Mesenchymal stem cell (in vitro differentiated cells and primary cell): Measurements from ENCODE around the gene UBAC2.

Experiments
- DNase-seq: peaks from one replicate; pipeline ENCODE4 v3.0.0-alpha.2; 2013
- H2AFZ ChIP-seq: one replicate; pipeline ENCODE4 v1.6.1; 2013; ENCODE audit warnings: low read depth, mild to moderate bottlenecking, control low read depth, inconsistent platforms, low read length, moderate library complexity
- H2AK5ac ChIP-seq: 2 replicates; pipeline ENCODE4 v1.6.1; 2013; ENCODE audit warnings: low read length, moderate library complexity, mild to moderate bottlenecking, inconsistent platforms; ENCODE audit not compliant: severe bottlenecking
- H2BK120ac ChIP-seq: one replicate; pipeline ENCODE4 v1.6.1; 2013; ENCODE audit warnings: low read depth, mild to moderate bottlenecking, inconsistent platforms, low read length, moderate library complexity
- H2BK12ac ChIP-seq, 2 experiments: one replicate each; pipeline ENCODE4 v1.6.1; 2013; ENCODE audit warnings: inconsistent platforms in 2 of 2, low read length in 2 of 2, mild to moderate bottlenecking in 2 of 2, moderate library complexity in 2 of 2, control low read depth in 1 of 2
- H2BK15ac ChIP-seq: one replicate; pipeline ENCODE4 v1.6.1; 2013; ENCODE audit warnings: mild to moderate bottlenecking, low read depth, inconsistent platforms; ENCODE audit not compliant: poor library complexity, severe bottlenecking
- H2BK5ac ChIP-seq: 2 replicates; pipeline ENCODE4 v1.6.1; 2013; ENCODE audit warnings: low read depth, mild to moderate bottlenecking, low read length, control low read depth, inconsistent platforms; ENCODE audit not compliant: poor library complexity, severe bottlenecking
- H3K14ac ChIP-seq, 2 experiments: one replicate each; pipeline ENCODE4 v1.6.1; 2013; ENCODE audit warnings: inconsistent platforms in 2 of 2, low read length in 2 of 2, control low read depth in 1 of 2, mild to moderate bottlenecking in 1 of 2, moderate library complexity in 1 of 2
- H3K18ac ChIP-seq, 2 experiments: one replicate each; pipeline ENCODE4 v1.6.1; 2013; ENCODE audit warnings: inconsistent platforms in 2 of 2, low read length in 2 of 2, control low read depth in 1 of 2, low read depth in 1 of 2, mild to moderate bottlenecking in 1 of 2
- H3K23ac ChIP-seq, 2 experiments: one replicate each; pipeline ENCODE4 v1.6.1; 2013; ENCODE audit warnings: inconsistent platforms in 2 of 2, low read length in 2 of 2, mild to moderate bottlenecking in 2 of 2, moderate library complexity in 2 of 2, control low read depth in 1 of 2
- H3K27ac ChIP-seq: 2 replicates; pipeline ENCODE4 v1.5.1; 2013; ENCODE audit warnings: mild to moderate bottlenecking, moderate library complexity, low read length, control low read depth, inconsistent platforms; ENCODE audit not compliant: poor library complexity, severe bottlenecking
- H3K27me3 ChIP-seq, 2 experiments: 2 replicates each; pipeline versions ENCODE4 v1.6.1 to v1.7.0; 2013; ENCODE audit warnings: low read length in 2 of 2, mild to moderate bottlenecking in 2 of 2, moderate library complexity in 2 of 2, control low read depth in 1 of 2, inconsistent platforms in 1 of 2; ENCODE audit not compliant: control insufficient read depth in 1 of 2, insufficient read depth in 1 of 2
- H3K36me3 ChIP-seq, 2 experiments: 2 replicates each; pipeline versions ENCODE4 v1.6.1 to v1.7.0; 2013; ENCODE audit warnings: low read length in 2 of 2, control low read depth in 1 of 2, inconsistent platforms in 1 of 2, low read depth in 1 of 2, mild to moderate bottlenecking in 1 of 2; ENCODE audit not compliant: insufficient read depth in 2 of 2, control insufficient read depth in 1 of 2
- H3K4ac ChIP-seq, 2 experiments: one replicate each; pipeline ENCODE4 v1.6.1; 2013; ENCODE audit warnings: inconsistent platforms in 2 of 2, low read length in 2 of 2, mild to moderate bottlenecking in 2 of 2, moderate library complexity in 2 of 2, control low read depth in 1 of 2, low read depth in 1 of 2
- H3K4me1 ChIP-seq: 2 replicates; pipeline ENCODE4 v1.6.1; 2013; ENCODE audit warnings: low read depth, low read length, control low read depth; ENCODE audit not compliant: control insufficient read depth, insufficient read depth
- H3K4me2 ChIP-seq: 2 replicates; pipeline ENCODE4 v1.6.1; 2013; ENCODE audit warnings: low read length, mild to moderate bottlenecking, inconsistent platforms; ENCODE audit not compliant: poor library complexity, severe bottlenecking
- H3K4me3 ChIP-seq, 2 experiments: 2 replicates each; pipeline versions ENCODE4 v1.5.1 to v1.7.0; 2013; ENCODE audit warnings: low read length in 2 of 2, mild to moderate bottlenecking in 2 of 2, control low read depth in 1 of 2, low read depth in 1 of 2; ENCODE audit not compliant: insufficient read depth in 1 of 2
- H3K79me1 ChIP-seq: replicated peaks from 2 replicates; pipeline ENCODE4 v1.6.1; 2013; ENCODE audit warnings: mild to moderate bottlenecking, control low read depth, low read length, inconsistent platforms; ENCODE audit not compliant: poor library complexity, severe bottlenecking
- H3K9ac ChIP-seq: 2 replicates; pipeline ENCODE4 v1.7.0; 2013; ENCODE audit warnings: mild to moderate bottlenecking, low read length, moderate library complexity
- H3K9me3 ChIP-seq: 2 replicates; pipeline ENCODE4 v1.7.0; 2013; ENCODE audit warnings: mild to moderate bottlenecking, low read length; ENCODE audit not compliant: control insufficient read depth
- H4K8ac ChIP-seq: one replicate; pipeline ENCODE4 v1.6.1; 2013; ENCODE audit warnings: inconsistent platforms, mild to moderate bottlenecking, low read length, moderate library complexity
- H4K91ac ChIP-seq: one replicate; pipeline ENCODE4 v1.6.1; 2013; ENCODE audit warnings: mild to moderate bottlenecking, low read length, inconsistent platforms
- WGBS: methylation state at CpG from one replicate; pipeline ENCODE4 v1.1.7; 2013; ENCODE audit warnings: mixed read lengths; 5-methylcytosine and 5-hydroxymethylcytosine counted together

The UBAC2 gene

DNA sequence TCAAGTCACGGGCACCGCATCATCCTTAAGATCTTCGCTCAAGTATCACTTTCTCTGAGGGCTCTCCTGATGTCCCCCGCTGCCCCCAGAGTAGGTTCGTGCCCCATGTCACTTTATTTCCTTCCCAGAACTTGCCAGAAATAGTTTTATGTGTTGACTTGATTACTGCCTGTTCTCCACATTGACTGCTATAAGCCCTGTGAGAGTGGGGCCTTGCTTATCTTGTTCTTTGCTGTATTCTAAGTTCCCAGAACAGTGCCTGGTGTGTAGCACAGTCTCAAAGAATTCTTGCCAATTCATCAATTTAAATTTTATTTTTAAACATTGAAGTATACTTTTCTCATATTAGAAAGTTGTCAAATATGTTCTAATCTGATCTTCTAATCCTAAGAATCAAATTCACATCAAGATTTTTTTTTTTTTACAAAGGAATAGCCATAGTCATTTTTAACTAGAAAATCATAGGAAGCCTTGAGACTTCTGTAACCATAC lies 138.6 kb downstream of the UBAC2 start:
- no peak for DNase-seq

DNA sequence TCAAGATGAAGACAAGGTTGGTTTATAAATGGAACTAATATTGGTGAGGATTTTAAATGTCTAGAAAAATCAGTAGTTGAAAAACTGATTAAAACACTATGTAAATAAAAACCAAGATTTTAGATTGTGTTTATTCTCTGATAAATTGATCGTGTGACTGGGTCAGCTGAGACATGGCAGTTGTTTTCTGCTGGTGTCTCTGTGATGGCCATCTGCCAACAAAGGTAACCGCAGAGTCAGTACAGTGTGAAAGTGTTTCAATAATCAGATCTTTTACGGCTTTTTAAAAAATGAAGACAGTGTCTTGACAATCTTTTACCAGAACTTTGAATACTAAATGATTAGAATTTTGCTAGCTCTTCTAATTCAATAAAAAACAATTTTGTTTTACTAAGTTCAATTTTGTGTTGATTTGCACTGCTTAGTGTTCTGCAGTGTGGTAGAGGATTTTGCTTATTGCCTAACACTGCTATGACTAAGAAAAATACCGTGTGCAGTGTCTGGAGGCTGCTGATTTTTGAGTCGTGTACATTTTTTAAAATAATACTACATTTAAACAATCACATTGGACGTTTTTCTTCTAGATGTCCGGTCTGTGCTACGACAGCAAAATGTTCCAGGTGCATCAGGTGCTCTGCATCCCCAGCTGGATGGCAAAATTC lies 139.2 kb downstream of the UBAC2 start:
- H3K36me3 ChIP-seq = peaks cover 26 to 46% of the 10 kb centered on the region in 2 experiments

More for the DNA sequence above, 138.6 kb downstream of the UBAC2 start:
- Histone ChIP-seq H2BK12ac (no peak overlapping the region), H3K9ac (no peak overlapping the region), H3K27ac (no peak overlapping the region), H2AFZ (no peak overlapping the region), H3K4ac (no peak overlapping the region), H3K79me1 (peaks cover 13% of the 10 kb centered on the region), H4K8ac (no peak overlapping the region), H2BK15ac (no peak overlapping the region), H3K4me2 (no peak overlapping the region), H2BK5ac (no peak overlapping the region), H3K36me3 (peaks cover 26 to 41% of the 10 kb centered on the region in 2 experiments), H3K4me3 (no peak overlapping the region), H3K4me1 (peaks cover 2% of the 10 kb centered on the region), H3K14ac (no peak overlapping the region), H3K23ac (no peak overlapping the region), H2AK5ac (no peak overlapping the region), H3K27me3 (no peaks in the 10 kb centered on the region), H3K9me3 (no peaks in the 10 kb centered on the region), H4K91ac (no peak overlapping the region), H3K18ac (no peak overlapping the region), H2BK120ac (no peak overlapping the region)
- 100% methylated on average over 3 of the region's 5 CpGs for WGBS

DNA sequence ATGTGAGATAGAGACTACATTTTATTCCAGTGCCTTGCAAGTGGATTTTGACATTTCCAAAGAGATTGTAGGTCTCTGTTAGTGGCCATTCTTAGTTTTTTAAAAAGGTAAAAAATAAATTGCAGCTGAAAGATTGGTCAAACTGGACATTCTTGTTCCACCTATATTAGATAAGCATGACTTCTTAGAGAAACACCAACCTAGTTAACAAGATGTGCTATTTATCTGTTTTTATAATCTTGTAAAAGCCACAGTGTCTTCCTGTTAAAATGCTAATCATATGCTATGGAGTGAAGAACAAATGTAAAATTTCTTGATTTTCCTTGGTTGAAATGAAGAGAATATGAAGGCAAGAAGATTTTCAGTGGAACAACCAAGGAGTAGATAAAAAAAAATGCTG lies 140.0 kb downstream of the UBAC2 start:
- DNase-seq = no peak
- Histone ChIP-seq H3K14ac (no peak overlapping the region), H4K91ac (no peak overlapping the region), H3K79me1 (peaks cover 16% of the 10 kb centered on the region), H3K9ac (no peak overlapping the region), H2BK120ac (no peak overlapping the region), H3K9me3 (no peaks in the 10 kb centered on the region), H3K4me3 (no peak overlapping the region), H3K23ac (no peak overlapping the region), H2BK15ac (no peak overlapping the region), H3K27ac (no peak overlapping the region), H3K4me2 (no peak overlapping the region), H3K4me1 (peaks cover 2% of the 10 kb centered on the region), H2BK12ac (no peak overlapping the region), H2AFZ (no peak overlapping the region), H3K27me3 (no peaks in the 10 kb centered on the region), H2BK5ac (no peak overlapping the region), H4K8ac (no peak overlapping the region), H3K18ac (no peak overlapping the region), H3K36me3 (peaks cover 25 to 47% of the 10 kb centered on the region in 2 experiments), H2AK5ac (no peak overlapping the region), H3K4ac (no peak overlapping the region)

More for the DNA sequence above, 139.2 kb downstream of the UBAC2 start:
- DNase-seq = peak; percentile 54
- Histone ChIP-seq H3K9ac (no peak overlapping the region), H2BK12ac (no peak overlapping the region), H3K4me3 (no peak overlapping the region), H3K18ac (no peak overlapping the region), H3K79me1 (peaks cover 13% of the 10 kb centered on the region), H3K27me3 (no peaks in the 10 kb centered on the region), H2BK120ac (no peak overlapping the region), H2BK5ac (no peak overlapping the region), H3K14ac (no peak overlapping the region), H2BK15ac (no peak overlapping the region), H4K8ac (no peak overlapping the region), H2AK5ac (no peak overlapping the region), H3K27ac (no peak overlapping the region), H4K91ac (no peak overlapping the region), H3K23ac (no peak overlapping the region), H3K4me2 (no peak overlapping the region), H3K4ac (no peak overlapping the region), H3K9me3 (no peaks in the 10 kb centered on the region), H2AFZ (no peak overlapping the region), H3K4me1 (peaks cover 2% of the 10 kb centered on the region)
- 82% methylated on average over 7 of the region's 8 CpGs for WGBS

DNA sequence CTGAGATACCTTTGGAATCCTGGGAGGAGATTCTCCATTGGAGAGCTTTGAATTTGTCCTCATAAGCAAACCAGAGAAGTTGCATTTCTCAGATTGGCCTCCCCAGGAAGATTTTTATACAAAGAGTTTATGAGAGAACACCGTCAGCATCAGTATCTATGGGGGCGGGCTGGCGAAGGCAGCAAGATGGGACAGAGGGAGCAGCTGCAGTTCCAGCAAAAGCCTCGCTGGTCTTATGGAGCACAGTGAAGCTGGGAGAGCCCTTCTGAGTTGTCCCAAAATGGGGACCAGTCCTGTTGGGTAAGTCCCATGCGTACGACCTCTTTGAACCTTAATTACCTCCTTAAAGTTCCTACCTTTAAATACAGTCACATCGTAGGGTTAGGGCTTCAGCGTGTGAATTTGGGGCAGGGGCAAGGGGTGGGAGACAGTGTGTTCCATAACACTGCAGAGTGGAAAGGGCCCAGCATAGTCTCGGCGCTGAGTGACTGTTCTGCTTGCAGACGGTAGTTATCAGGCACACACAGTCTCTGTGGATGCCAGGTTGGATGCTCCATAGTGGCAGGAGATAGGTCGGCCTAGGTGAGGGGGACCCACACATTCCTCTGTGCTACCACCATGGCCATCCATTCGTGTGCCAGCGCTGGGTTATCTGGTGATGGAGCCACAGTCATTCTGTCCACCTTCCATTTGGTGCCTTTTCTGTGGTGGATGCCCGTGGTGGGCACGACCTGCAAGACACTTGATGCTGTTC lies 141.5 kb downstream of the UBAC2 start:
- H3K9me3 ChIP-seq = no peaks in the 10 kb centered on the region
- no peak overlapping the region for H3K4ac ChIP-seq
- no peak overlapping the region for H2BK120ac ChIP-seq
- H3K14ac ChIP-seq = no peak overlapping the region
- H3K4me2 ChIP-seq = no peak overlapping the region
- H3K4me1 ChIP-seq = peaks cover 2% of the 10 kb centered on the region
- H3K23ac ChIP-seq = no peak overlapping the region
- H2AK5ac ChIP-seq = no peak overlapping the region
- no peak overlapping the region for H4K8ac ChIP-seq
- H3K18ac ChIP-seq = no peak overlapping the region
- no peak overlapping the region for H2AFZ ChIP-seq
- H3K79me1 ChIP-seq = peaks cover 21% of the 10 kb centered on the region
- H3K27ac ChIP-seq = no peak overlapping the region
- WGBS = 97% methylated on average over 14 of the region's 16 CpGs
- no peak overlapping the region for H4K91ac ChIP-seq
- no peak overlapping the region for H2BK5ac ChIP-seq
- no peak overlapping the region for H2BK12ac ChIP-seq
- H3K36me3 ChIP-seq = peaks cover 32 to 53% of the 10 kb centered on the region in 2 experiments
- H3K9ac ChIP-seq = no peak overlapping the region
- DNase-seq = no peak
- no peaks in the 10 kb centered on the region for H3K27me3 ChIP-seq
- no peak overlapping the region for H2BK15ac ChIP-seq
- H3K4me3 ChIP-seq = no peak overlapping the region
